H1 (cell line): ENCODE data around the gene F8. TPM values are rescaled to one million over a fixed set of nuclear protein-coding genes. Genes with fewer than 3 reads are reported as not detected.

Experiments used
- polyA plus RNA-seq, 7 experiments: library from polyadenylated mRNA; depleted of rRNA in 3 of 7; stranded (reverse) in 5 of 7; unstranded in 2 of 7; fragments of >200 nt in 5 of 7; fragments of 200-250 nt in 2 of 7; gene quantifications; 1 replicate in 5 of 7; 2 replicates in 1 of 7; 4 replicates in 1 of 7; pipeline versions ENCODE4 v1.2.1 to v1.2.3, GENCODE V29; 2011 to 2013; ENCODE audit warnings: missing spikeins in 2 of 7, mixed read lengths in 2 of 7
- total RNA-seq: library from RNA; stranded (reverse); fragmentation: NEBNext Ultra II Directional; extraction: Animal tissue kit (Norgen Biotek cat#: 25700); gene quantifications from 2 replicates; pipeline ENCODE4 v1.2.1, GENCODE V29; 2021
- TF ChIP-seq, protein P1 (sequence below): IDR thresholded peaks from 2 replicates; pipeline ENCODE4 v1.6.1; 2012; ENCODE audit warnings: low read length, inconsistent platforms

The F8 gene
- total and polyA plus RNA-seq, 2 of the 8 experiments (the other 6 are each of a cell fraction or from before 2014, with no cell fraction given), result 1.1 to 2.6 TPM

DNA sequence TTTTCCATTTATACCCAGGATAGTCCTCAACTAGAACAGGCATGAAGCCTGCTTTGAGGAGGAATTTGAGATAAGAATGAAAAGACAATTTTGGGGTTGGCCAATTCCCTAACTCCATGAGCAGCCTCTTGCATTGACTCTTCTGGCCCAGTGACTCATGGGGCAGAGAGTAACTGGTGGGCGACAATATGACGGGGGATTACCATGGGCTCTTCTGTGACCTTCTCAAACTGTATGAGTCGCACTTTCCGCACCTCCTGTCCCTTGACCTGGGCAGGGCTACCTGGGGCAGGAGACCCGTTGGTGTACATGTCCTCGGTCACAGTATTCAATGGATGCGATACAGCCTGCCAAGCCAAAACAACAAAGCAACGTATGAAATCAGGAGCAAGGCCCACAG is 230.6 kb downstream of the F8 start (continued):
- TF ChIP-seq, protein P1, sequence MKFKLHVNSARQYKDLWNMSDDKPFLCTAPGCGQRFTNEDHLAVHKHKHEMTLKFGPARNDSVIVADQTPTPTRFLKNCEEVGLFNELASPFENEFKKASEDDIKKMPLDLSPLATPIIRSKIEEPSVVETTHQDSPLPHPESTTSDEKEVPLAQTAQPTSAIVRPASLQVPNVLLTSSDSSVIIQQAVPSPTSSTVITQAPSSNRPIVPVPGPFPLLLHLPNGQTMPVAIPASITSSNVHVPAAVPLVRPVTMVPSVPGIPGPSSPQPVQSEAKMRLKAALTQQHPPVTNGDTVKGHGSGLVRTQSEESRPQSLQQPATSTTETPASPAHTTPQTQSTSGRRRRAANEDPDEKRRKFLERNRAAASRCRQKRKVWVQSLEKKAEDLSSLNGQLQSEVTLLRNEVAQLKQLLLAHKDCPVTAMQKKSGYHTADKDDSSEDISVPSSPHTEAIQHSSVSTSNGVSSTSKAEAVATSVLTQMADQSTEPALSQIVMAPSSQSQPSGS, result no peak
